RWPE2 (cell line): ENCODE results near the gene EPPIN.
A peak's percentile ranks its signal among the peaks of the same experiment; 100 is the strongest.
"Not testable (repeated sequence)": the region's sequence is repeated elsewhere in the genome, so short reads cannot be mapped to it uniquely, and the experiment has no call there.

Source experiments
- ATAC-seq: fragments of 200-7000 bp; cut with Tn5 transposase; 3 replicates; pipeline ENCODE4 v1.9.1; 2021; ENCODE audit warnings: low read depth
- DNase-seq: peaks from one replicate; pipeline ENCODE4 v3.0.0-alpha.2; 2020; ENCODE audit warnings: low spot score
- H3K27ac ChIP-seq: fragments of 450-650 bp; 2 replicates; pipeline ENCODE4 v1.5.1; 2017; ENCODE audit warnings: mild to moderate bottlenecking; ENCODE audit not compliant: poor library complexity, severe bottlenecking
- H3K27me3 ChIP-seq: fragments of 250-450 bp; sonication (Bioruptor Pico); 2 replicates; pipeline ENCODE4 v1.5.1; 2021; ENCODE audit warnings: mild to moderate bottlenecking, moderate library complexity; ENCODE audit not compliant: insufficient read depth, poor library complexity, severe bottlenecking
- H3K36me3 ChIP-seq: fragments of 250-450 bp; sonication (Bioruptor Pico); 2 replicates; pipeline ENCODE4 v1.5.1; 2020; ENCODE audit warnings: low read depth, mild to moderate bottlenecking, moderate library complexity
- H3K4me1 ChIP-seq: fragments of 250-450 bp; sonication (Bioruptor Pico); 2 replicates; pipeline ENCODE4 v1.5.1; 2021; ENCODE audit warnings: mild to moderate bottlenecking, moderate library complexity; ENCODE audit not compliant: insufficient read depth, poor library complexity, severe bottlenecking
- H3K4me3 ChIP-seq: fragments of 250-450 bp; sonication (Bioruptor Pico); 2 replicates; pipeline ENCODE4 v1.5.1; 2021; ENCODE audit warnings: mild to moderate bottlenecking, moderate library complexity; ENCODE audit not compliant: severe bottlenecking
- H3K9me3 ChIP-seq: fragments of 250-450 bp; sonication (Bioruptor Pico); 2 replicates; pipeline ENCODE4 v1.5.1; 2021; ENCODE audit warnings: mild to moderate bottlenecking, moderate library complexity; ENCODE audit not compliant: severe bottlenecking
- CTCF ChIP-seq: fragments of 450-650 bp; IDR thresholded peaks from one replicate; pipeline ENCODE4 v1.5.1; 2017; ENCODE audit warnings: mild to moderate bottlenecking, moderate library complexity; ENCODE audit not compliant: poor library complexity, severe bottlenecking

Gene EPPIN

GRCh38 chr20:45588800-45589199 is 41.6 kb upstream of the EPPIN start:
- peaks cover 12% of the 10 kb centered on the region for H3K27me3 ChIP-seq
- no peak for TF ChIP-seq CTCF
- no peaks in the 10 kb centered on the region for H3K4me1 ChIP-seq
- ATAC-seq (no peak), DNase-seq (no peak)
- no peaks in the 10 kb centered on the region for H3K36me3 ChIP-seq
- no peak overlapping the region for H3K27ac ChIP-seq
- H3K4me3 ChIP-seq, result no peak overlapping the region
- H3K9me3 ChIP-seq, result peaks cover 2% of the 10 kb centered on the region

- H3K4me3 ChIP-seq, H3K27ac ChIP-seq, H3K36me3 ChIP-seq, DNase-seq, H3K9me3 ChIP-seq, H3K4me1 ChIP-seq, ATAC-seq: not testable (repeated sequence)
- peaks cover 25% of the 10 kb centered on the region for H3K27me3 ChIP-seq
Measured at GRCh38 chr20:45585986-45586385, 38.8 kb upstream of the EPPIN start.

GRCh38 chr20:45584294-45584693 is 37.1 kb upstream of the EPPIN start:
- H3K27me3 ChIP-seq, result peaks cover 37% of the 10 kb centered on the region
- not testable (repeated sequence) for H3K36me3 ChIP-seq, DNase-seq, H3K4me3 ChIP-seq, H3K27ac ChIP-seq, ATAC-seq, H3K9me3 ChIP-seq, H3K4me1 ChIP-seq

GRCh38 chr20:45583502-45583901 is 36.3 kb upstream of the EPPIN start:
- H3K4me1 ChIP-seq, result no peaks in the 10 kb centered on the region
- TF ChIP-seq CTCF, result no peak
- DNase-seq (no peak), ATAC-seq (no peak)
- no peaks in the 10 kb centered on the region for H3K36me3 ChIP-seq
- peaks cover 40% of the 10 kb centered on the region for H3K27me3 ChIP-seq
- H3K27ac ChIP-seq, result no peak overlapping the region
- no peaks in the 10 kb centered on the region for H3K9me3 ChIP-seq
- no peak overlapping the region for H3K4me3 ChIP-seq

- Histone ChIP-seq H3K27ac (no peak overlapping the region), H3K9me3 (no peaks in the 10 kb centered on the region), H3K4me1 (no peaks in the 10 kb centered on the region), H3K27me3 (peaks cover 41% of the 10 kb centered on the region), H3K4me3 (no peak overlapping the region), H3K36me3 (no peaks in the 10 kb centered on the region)
- DNase-seq, result no peak
- ATAC-seq, result no peak
- no peak for TF ChIP-seq CTCF
Measured at GRCh38 chr20:45581702-45582101, 34.5 kb upstream of the EPPIN start.

GRCh38 chr20:45579184-45579583 is 32.0 kb upstream of the EPPIN start, which contains the start of gene WFDC8:
WFDC8 (minus strand) TSS chr20:45579284; CDS start chr20:45579247, 37 bp downstream.
- TF ChIP-seq CTCF, result no peak
- Histone ChIP-seq H3K36me3 (no peaks in the 10 kb centered on the region), H3K27ac (no peak within 1 kb of the TSS), H3K4me3 (no peak within 1 kb of the TSS), H3K27me3 (peaks cover 41% of the 10 kb centered on the region), H3K4me1 (no peaks in the 10 kb centered on the region), H3K9me3 (no peaks in the 10 kb centered on the region)
- ATAC-seq (peak; percentile 41; the same call in 2 of the 3 replicates), DNase-seq (no peak)
